Testis (tissue), 3 donors: ENCODE measurements around the gene CALD1. TPM values are rescaled to one million over a fixed set of nuclear protein-coding genes. Genes with fewer than 3 reads are reported as not detected.

ENCODE experiments used
- DNase-seq: peaks from one replicate; pipeline ENCODE4 v3.0.0-alpha.2; 2019
- H3K27ac ChIP-seq, 2 donors: fragments of 200-600 bp; sonication (generic); one replicate each; pipeline ENCODE4 v1.5.1; 2019
- H3K27me3 ChIP-seq: fragments of 200-600 bp; sonication (generic); one replicate; pipeline ENCODE4 v1.5.1; 2019
- H3K36me3 ChIP-seq: fragments of 200-600 bp; sonication (generic); one replicate; pipeline ENCODE4 v1.5.1; 2017; ENCODE audit warnings: low read depth; ENCODE audit errors: missing control alignments
- H3K4me1 ChIP-seq: fragments of 200-600 bp; sonication (generic); one replicate; pipeline ENCODE4 v1.5.1; 2019
- H3K4me3 ChIP-seq, 2 donors: fragments of 200-600 bp; sonication (generic); one replicate each; pipeline ENCODE4 v1.5.1; 2017 to 2019
- H3K9me3 ChIP-seq: fragments of 200-600 bp; sonication (generic); one replicate; pipeline ENCODE4 v1.5.1; 2017
- POLR2A ChIP-seq: fragments of 450-650 bp; IDR thresholded peaks from one replicate; pipeline ENCODE4 v1.6.1; 2017; ENCODE audit warnings: antibody characterized with exemption, mild to moderate bottlenecking, moderate library complexity
- WGBS, 2 donors: methylation state at CpG; one replicate each; pipeline ENCODE4 v1.1.5; 2018; 5-methylcytosine and 5-hydroxymethylcytosine counted together
- intact Hi-C: fragments of 100-400 bp; cut with DNase I; formaldehyde crosslinking; loops from one replicate; pipeline ENCODE4 v1.15.1; 2023; ENCODE audit warnings: low total_unique reads
- polyA plus RNA-seq: library from polyadenylated mRNA; stranded (reverse); fragments of 350-450 nt; fragmentation: Illumina TruSeq; extraction: RNeasy Lipid Tissue Mini Kit (QIAGEN cat#74804); gene quantifications from one replicate; pipeline ENCODE4 v1.2.3, GENCODE V29; 2014; ENCODE audit warnings: low read depth, low replicate concordance; ENCODE audit not compliant: insufficient read depth
- total RNA-seq, 2 donors: library from RNA; depleted of rRNA; stranded (reverse); fragments of >200 nt; gene quantifications; one replicate each; pipeline ENCODE4 v1.2.3, GENCODE V29; 2016
- TF ChIP-seq, protein P1 (sequence below), 3 experiments: fragments of 450-650 bp in 2 of 3; fragments of 200-600 bp in 1 of 3; sonication (generic) in 1 of 3; IDR thresholded peaks; one replicate each; pipeline ENCODE4 v1.5.1; 2016 to 2019; ENCODE audit warnings: antibody characterized with exemption in 3 of 3, mild to moderate bottlenecking in 2 of 3, moderate library complexity in 1 of 3

CALD1 gene
- total and polyA plus RNA-seq, 3 donors from 2014 or later = 103 to 153 (median 135) TPM

DNA sequence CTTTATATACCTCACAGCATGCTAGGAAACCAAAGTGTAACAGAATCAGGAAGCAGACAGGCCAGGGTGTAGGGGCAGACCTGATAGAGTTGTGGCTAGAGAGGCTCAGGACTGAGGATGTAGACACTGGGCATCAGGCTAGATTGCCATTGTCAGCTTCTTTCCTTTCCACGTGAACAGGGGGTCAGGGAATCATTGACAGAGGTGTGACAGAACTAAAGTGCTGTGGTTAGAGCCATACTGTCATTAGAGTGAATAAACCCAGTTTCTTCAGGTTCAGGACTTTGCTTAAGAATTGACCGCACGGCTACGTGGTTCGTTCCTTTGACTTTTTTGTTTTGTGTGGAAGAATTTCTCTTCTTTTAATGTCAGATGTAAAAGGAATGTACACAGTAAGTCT lies 90.7 kb downstream of the CALD1 start:
- DNase-seq = no peak
- no peaks in the 10 kb centered on the region for H3K27me3 ChIP-seq
- no peak overlapping the region for H3K27ac ChIP-seq
- TF ChIP-seq POLR2A = no peak
- TF ChIP-seq, protein P1, sequence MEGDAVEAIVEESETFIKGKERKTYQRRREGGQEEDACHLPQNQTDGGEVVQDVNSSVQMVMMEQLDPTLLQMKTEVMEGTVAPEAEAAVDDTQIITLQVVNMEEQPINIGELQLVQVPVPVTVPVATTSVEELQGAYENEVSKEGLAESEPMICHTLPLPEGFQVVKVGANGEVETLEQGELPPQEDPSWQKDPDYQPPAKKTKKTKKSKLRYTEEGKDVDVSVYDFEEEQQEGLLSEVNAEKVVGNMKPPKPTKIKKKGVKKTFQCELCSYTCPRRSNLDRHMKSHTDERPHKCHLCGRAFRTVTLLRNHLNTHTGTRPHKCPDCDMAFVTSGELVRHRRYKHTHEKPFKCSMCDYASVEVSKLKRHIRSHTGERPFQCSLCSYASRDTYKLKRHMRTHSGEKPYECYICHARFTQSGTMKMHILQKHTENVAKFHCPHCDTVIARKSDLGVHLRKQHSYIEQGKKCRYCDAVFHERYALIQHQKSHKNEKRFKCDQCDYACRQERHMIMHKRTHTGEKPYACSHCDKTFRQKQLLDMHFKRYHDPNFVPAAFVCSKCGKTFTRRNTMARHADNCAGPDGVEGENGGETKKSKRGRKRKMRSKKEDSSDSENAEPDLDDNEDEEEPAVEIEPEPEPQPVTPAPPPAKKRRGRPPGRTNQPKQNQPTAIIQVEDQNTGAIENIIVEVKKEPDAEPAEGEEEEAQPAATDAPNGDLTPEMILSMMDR (IDR thresholded peaks at IDR 0.05) = no peak
- no peaks in the 10 kb centered on the region for H3K4me1 ChIP-seq
- intact Hi-C loops = no loop called here
- no peaks in the 10 kb centered on the region for H3K9me3 ChIP-seq
- no peak overlapping the region for H3K4me3 ChIP-seq
- H3K36me3 ChIP-seq = no peaks in the 10 kb centered on the region
- WGBS, 2 donors = 91 to 92% methylated on average over 5 of the region's 5 CpGs

DNA sequence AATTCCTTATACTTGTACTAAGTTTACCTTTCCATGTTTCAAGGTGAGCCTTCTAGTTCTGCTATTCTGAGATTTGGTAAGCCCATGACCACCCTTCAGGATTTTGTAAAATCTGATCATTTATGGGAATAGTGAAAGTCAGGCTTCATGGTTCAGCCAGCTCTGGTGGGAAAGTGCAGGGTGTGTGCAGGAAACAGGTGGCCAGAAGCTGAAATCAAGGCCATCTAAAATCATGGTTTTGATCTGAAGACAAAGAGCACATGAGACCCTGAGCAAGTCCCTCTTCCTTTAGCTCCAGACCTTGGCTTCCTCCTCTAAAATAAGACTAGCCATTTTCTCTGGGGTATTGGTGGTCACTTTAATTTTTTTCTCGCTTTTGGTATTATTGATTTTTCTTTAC lies 91.3 kb downstream of the CALD1 start:
- Histone ChIP-seq H3K27me3 (no peaks in the 10 kb centered on the region), H3K4me1 (no peaks in the 10 kb centered on the region), H3K4me3 (no peak overlapping the region), H3K36me3 (no peaks in the 10 kb centered on the region), H3K27ac (no peak overlapping the region), H3K9me3 (no peaks in the 10 kb centered on the region)
- TF ChIP-seq, protein P1 (IDR thresholded peaks at IDR 0.05) = no peak
- no peak for TF ChIP-seq POLR2A
- no peak for DNase-seq
- WGBS, 2 donors = 88% methylated on average over 1 of the region's 1 CpG
- intact Hi-C loops = no loop called here

DNA sequence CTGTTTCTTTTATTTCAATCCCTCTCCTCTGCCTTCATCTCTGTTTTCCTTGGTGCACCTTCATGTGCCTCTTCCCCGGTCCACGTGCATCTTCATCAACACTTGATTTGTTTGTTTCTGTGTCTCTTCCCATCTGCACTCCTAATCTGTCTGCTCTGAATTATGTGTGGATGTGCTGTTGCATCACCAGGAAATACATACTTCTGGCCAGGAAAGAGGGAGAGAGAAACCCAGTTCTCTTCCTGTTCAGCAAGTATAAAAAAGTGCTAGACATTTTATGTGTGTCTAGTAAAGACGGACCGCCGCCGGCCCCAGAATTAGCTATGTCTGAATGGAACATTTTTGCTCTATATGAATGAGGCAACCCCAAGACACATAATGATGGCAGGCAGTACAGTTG lies 93.8 kb downstream of the CALD1 start:
- TF ChIP-seq, protein P1 (IDR thresholded peaks at IDR 0.05) = no peak
- TF ChIP-seq POLR2A = no peak
- Histone ChIP-seq H3K9me3 (no peaks in the 10 kb centered on the region), H3K27ac (no peak overlapping the region), H3K4me3 (no peak overlapping the region), H3K27me3 (no peaks in the 10 kb centered on the region), H3K4me1 (no peaks in the 10 kb centered on the region), H3K36me3 (no peaks in the 10 kb centered on the region)
- no peak for DNase-seq
- intact Hi-C loops = no loop called here
- 74 to 92% methylated on average over 6 of the region's 6 CpGs for WGBS, 2 donors

DNA sequence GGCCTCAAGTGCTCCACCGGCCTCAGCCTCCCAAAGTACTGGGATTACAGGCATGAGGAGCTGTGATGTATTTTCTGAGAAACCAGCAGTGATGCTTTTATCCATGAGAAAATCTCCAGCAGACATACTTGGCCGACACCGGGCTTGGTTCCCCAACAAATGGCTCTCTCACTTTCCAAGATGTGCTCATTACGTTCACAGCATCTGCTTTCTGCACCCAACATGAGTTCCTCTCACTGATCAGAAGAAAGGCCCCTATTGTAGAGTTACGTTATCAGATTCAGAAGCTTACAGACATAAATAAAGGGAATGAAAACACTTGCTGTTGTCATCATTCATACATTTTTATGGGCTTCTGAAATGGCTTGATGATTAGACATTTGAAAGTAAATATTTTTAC lies 95.0 kb downstream of the CALD1 start:
- H3K27ac ChIP-seq = no peak overlapping the region
- 85% methylated on average over 5 of the region's 5 CpGs for WGBS, 2 donors
- intact Hi-C loops = no loop called here
- no peak for TF ChIP-seq POLR2A
- TF ChIP-seq, protein P1 (IDR thresholded peaks at IDR 0.05) = no peak
- H3K9me3 ChIP-seq = no peaks in the 10 kb centered on the region
- DNase-seq = no peak
- no peak overlapping the region for H3K4me3 ChIP-seq
- H3K4me1 ChIP-seq = no peaks in the 10 kb centered on the region
- H3K36me3 ChIP-seq = no peaks in the 10 kb centered on the region
- H3K27me3 ChIP-seq = no peaks in the 10 kb centered on the region

DNA sequence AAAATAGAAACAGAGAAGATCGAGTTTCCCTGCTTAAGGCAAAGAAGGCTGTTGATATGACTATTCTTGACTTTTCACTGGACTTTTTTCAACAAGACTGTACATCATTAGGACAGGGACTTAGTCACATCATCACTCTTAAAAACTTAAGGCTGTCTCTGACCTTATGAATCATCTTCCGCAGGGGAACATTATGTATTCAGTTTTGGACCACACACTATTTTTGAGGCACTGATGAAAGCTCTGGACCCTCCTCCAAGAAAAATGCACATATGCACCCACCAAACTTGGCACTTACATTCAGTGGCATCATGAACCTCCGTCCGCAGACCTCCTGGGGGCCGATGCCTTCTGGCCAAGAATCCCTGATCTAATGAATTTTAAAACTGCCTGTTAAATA lies 96.4 kb downstream of the CALD1 start:
- 56 to 78% methylated on average over 5 of the region's 5 CpGs for WGBS, 2 donors
- Histone ChIP-seq H3K27me3 (no peaks in the 10 kb centered on the region), H3K4me1 (no peaks in the 10 kb centered on the region), H3K36me3 (no peaks in the 10 kb centered on the region), H3K4me3 (no peak overlapping the region), H3K9me3 (no peaks in the 10 kb centered on the region), H3K27ac (no peak overlapping the region)
- TF ChIP-seq POLR2A = no peak
- intact Hi-C loops = no loop called here
- no peak for DNase-seq
